ENCODE measurements around the gene WDR73.

- no peak for TF ChIP-seq CTCF (conservative IDR thresholded peaks at IDR 0.05; ENCODE audit: low read depth, low read length)
- no peak for TF ChIP-seq EZH2 (IDR thresholded peaks at IDR 0.05; ENCODE audit: borderline replicate concordance, low read depth, low read length, poor library complexity, severe bottlenecking)
These were observed 33.5 kb downstream of the WDR73 start for GRCh38 chr15:84620626-84621025.
